GM23338 (cell line): ENCODE data around the gene AHNAK2. TPM values are rescaled to one million over a fixed set of nuclear protein-coding genes. Genes with fewer than 3 reads are reported as not detected.

Experiments
- ATAC-seq: fragments of 200-7000 bp; cut with Tn5 transposase; 3 replicates; pipeline ENCODE4 v1.9.1; 2020
- DNase-seq: peaks from one replicate; pipeline ENCODE4 v3.0.0-alpha.2; 2015; ENCODE audit warnings: low spot score
- H2AFZ ChIP-seq: fragments of 200-600 bp; sonication (generic); 2 replicates; pipeline ENCODE4 v1.8.0; 2016; ENCODE audit warnings: antibody characterized with exemption, mild to moderate bottlenecking, moderate library complexity
- H3F3A ChIP-seq: fragments of 200-600 bp; sonication (generic); replicated peaks from 2 replicates; pipeline ENCODE4 v1.8.0; 2017; ENCODE audit warnings: antibody characterized with exemption, mixed run types, low read depth
- H3K27ac ChIP-seq: fragments of 200-600 bp; sonication (generic); 2 replicates; pipeline ENCODE4 v1.6.1; 2016; ENCODE audit warnings: low read depth
- H3K27me3 ChIP-seq: fragments of 200-600 bp; sonication (generic); 2 replicates; pipeline ENCODE4 v1.8.0; 2016; ENCODE audit warnings: mild to moderate bottlenecking, mixed run types, moderate library complexity; ENCODE audit not compliant: insufficient read depth
- H3K36me3 ChIP-seq: fragments of 200-600 bp; sonication (generic); 2 replicates; pipeline ENCODE4 v1.8.0; 2016; ENCODE audit warnings: mild to moderate bottlenecking; ENCODE audit not compliant: insufficient read depth
- H3K4me1 ChIP-seq: fragments of 200-600 bp; sonication (generic); 2 replicates; pipeline ENCODE4 v1.8.0; 2016; ENCODE audit warnings: mild to moderate bottlenecking, moderate library complexity; ENCODE audit not compliant: insufficient read depth
- H3K4me2 ChIP-seq: fragments of 200-600 bp; sonication (generic); 2 replicates; pipeline ENCODE4 v1.7.1; 2017; ENCODE audit warnings: mixed run types
- H3K4me3 ChIP-seq: fragments of 200-600 bp; sonication (generic); 2 replicates; pipeline ENCODE4 v1.6.1; 2016; ENCODE audit warnings: mixed run types
- H3K79me2 ChIP-seq: fragments of 200-600 bp; sonication (generic); replicated peaks from 2 replicates; pipeline ENCODE4 v1.8.0; 2017; ENCODE audit warnings: mild to moderate bottlenecking; ENCODE audit not compliant: insufficient read depth
- H3K9me2 ChIP-seq: fragments of 200-600 bp; sonication (generic); 2 replicates; pipeline ENCODE4 v1.8.0; 2017; ENCODE audit not compliant: insufficient read depth
- H4K20me1 ChIP-seq: fragments of 200-600 bp; sonication (generic); replicated peaks from 2 replicates; pipeline ENCODE4 v1.8.0; 2017; ENCODE audit warnings: mild to moderate bottlenecking; ENCODE audit not compliant: insufficient read depth
- H3K27ac Mint-ChIP-seq: 2 replicates; pipeline ENCODE4 v1.8.0; 2020; ENCODE audit warnings: inconsistent platforms, mild to moderate bottlenecking, moderate library complexity, mixed read lengths
- H3K27me3 Mint-ChIP-seq: 3 replicates; pipeline ENCODE4 v1.8.0; 2022; ENCODE audit warnings: low read depth, mild to moderate bottlenecking, moderate library complexity, mixed read lengths, inconsistent platforms; ENCODE audit not compliant: insufficient read depth, poor library complexity
- H3K36me3 Mint-ChIP-seq: 3 replicates; pipeline ENCODE4 v1.8.0; 2021; ENCODE audit warnings: low read depth, mild to moderate bottlenecking, inconsistent platforms, moderate library complexity, mixed read lengths
- H3K4me1 Mint-ChIP-seq: 3 replicates; pipeline ENCODE4 v1.8.0; 2020; ENCODE audit warnings: mild to moderate bottlenecking, inconsistent platforms, mixed read lengths
- H3K4me3 Mint-ChIP-seq: 3 replicates; pipeline ENCODE4 v1.8.0; 2021; ENCODE audit warnings: moderate library complexity, mild to moderate bottlenecking, inconsistent platforms, mixed read lengths
- H3K9me3 Mint-ChIP-seq: 3 replicates; pipeline ENCODE4 v1.8.0; 2020; ENCODE audit warnings: moderate library complexity, mild to moderate bottlenecking, inconsistent platforms, mixed read lengths
- CREB1 ChIP-seq: fragments of 250-450 bp; sonication (Bioruptor Pico); IDR thresholded peaks from 2 replicates; pipeline ENCODE4 v1.5.0; 2020; ENCODE audit warnings: low read depth, mild to moderate bottlenecking, moderate library complexity
- ETS1 ChIP-seq: IDR thresholded peaks from 2 replicates; pipeline ENCODE4 v1.6.1; 2016; ENCODE audit warnings: antibody characterized with exemption
- EZH2 ChIP-seq: fragments of 200-600 bp; sonication (generic); IDR thresholded peaks from one replicate; pipeline ENCODE4 v1.8.0; 2017; ENCODE audit warnings: antibody characterized with exemption, mild to moderate bottlenecking, low read depth; ENCODE audit not compliant: unreplicated experiment
- JUNB ChIP-seq: IDR thresholded peaks from one replicate; pipeline ENCODE4 v1.6.1; 2016; ENCODE audit warnings: antibody characterized with exemption; ENCODE audit not compliant: unreplicated experiment
- NANOG ChIP-seq: IDR thresholded peaks from 2 replicates; pipeline ENCODE4 v1.6.1; 2016; ENCODE audit warnings: antibody characterized with exemption, borderline replicate concordance
- POLR2AphosphoS5 ChIP-seq: IDR thresholded peaks from 2 replicates; pipeline ENCODE4 v1.6.1; 2016; ENCODE audit warnings: antibody characterized with exemption, low read depth
- STAT1 ChIP-seq: IDR thresholded peaks from one replicate; pipeline ENCODE4 v1.6.1; 2016; ENCODE audit warnings: antibody characterized with exemption; ENCODE audit not compliant: unreplicated experiment
- ZNF114 ChIP-seq: fragments of 250-450 bp; sonication (Bioruptor Pico); IDR thresholded peaks from 2 replicates; pipeline ENCODE4 v1.5.0; 2020; ENCODE audit warnings: mild to moderate bottlenecking, moderate library complexity
- ZNF331 ChIP-seq: fragments of 250-450 bp; sonication (Bioruptor Pico); IDR thresholded peaks from 2 replicates; pipeline ENCODE4 v1.5.0; 2020; ENCODE audit warnings: low read depth, mild to moderate bottlenecking, moderate library complexity
- ZNF462 ChIP-seq: fragments of 250-450 bp; sonication (Bioruptor Pico); IDR thresholded peaks from 2 replicates; pipeline ENCODE4 v1.5.0; 2020; ENCODE audit warnings: mild to moderate bottlenecking, moderate library complexity
- polyA plus RNA-seq: library from polyadenylated mRNA; unstranded; fragments of >200 nt; fragmentation: Nextera tagmentation; extraction: Ambion mirVana; gene quantifications from 2 replicates; pipeline ENCODE4 v1.2.1, GENCODE V29; 2016
- total RNA-seq: library from RNA; depleted of rRNA; stranded (reverse); fragments of >200 nt; shearing (Covaris generic); gene quantifications from 2 replicates; pipeline ENCODE4 v1.2.3, GENCODE V29; 2014
- TF ChIP-seq, protein P1 (sequence below): IDR thresholded peaks from one replicate; pipeline ENCODE4 v1.6.1; 2018; ENCODE audit warnings: antibody characterized with exemption; ENCODE audit not compliant: unreplicated experiment

The AHNAK2 gene
- total and polyA plus RNA-seq, 2 experiments from 2014 or later = 1.1 to 2.6 TPM

- TF ChIP-seq, protein P1, sequence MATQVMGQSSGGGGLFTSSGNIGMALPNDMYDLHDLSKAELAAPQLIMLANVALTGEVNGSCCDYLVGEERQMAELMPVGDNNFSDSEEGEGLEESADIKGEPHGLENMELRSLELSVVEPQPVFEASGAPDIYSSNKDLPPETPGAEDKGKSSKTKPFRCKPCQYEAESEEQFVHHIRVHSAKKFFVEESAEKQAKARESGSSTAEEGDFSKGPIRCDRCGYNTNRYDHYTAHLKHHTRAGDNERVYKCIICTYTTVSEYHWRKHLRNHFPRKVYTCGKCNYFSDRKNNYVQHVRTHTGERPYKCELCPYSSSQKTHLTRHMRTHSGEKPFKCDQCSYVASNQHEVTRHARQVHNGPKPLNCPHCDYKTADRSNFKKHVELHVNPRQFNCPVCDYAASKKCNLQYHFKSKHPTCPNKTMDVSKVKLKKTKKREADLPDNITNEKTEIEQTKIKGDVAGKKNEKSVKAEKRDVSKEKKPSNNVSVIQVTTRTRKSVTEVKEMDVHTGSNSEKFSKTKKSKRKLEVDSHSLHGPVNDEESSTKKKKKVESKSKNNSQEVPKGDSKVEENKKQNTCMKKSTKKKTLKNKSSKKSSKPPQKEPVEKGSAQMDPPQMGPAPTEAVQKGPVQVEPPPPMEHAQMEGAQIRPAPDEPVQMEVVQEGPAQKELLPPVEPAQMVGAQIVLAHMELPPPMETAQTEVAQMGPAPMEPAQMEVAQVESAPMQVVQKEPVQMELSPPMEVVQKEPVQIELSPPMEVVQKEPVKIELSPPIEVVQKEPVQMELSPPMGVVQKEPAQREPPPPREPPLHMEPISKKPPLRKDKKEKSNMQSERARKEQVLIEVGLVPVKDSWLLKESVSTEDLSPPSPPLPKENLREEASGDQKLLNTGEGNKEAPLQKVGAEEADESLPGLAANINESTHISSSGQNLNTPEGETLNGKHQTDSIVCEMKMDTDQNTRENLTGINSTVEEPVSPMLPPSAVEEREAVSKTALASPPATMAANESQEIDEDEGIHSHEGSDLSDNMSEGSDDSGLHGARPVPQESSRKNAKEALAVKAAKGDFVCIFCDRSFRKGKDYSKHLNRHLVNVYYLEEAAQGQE = no peak
- TF ChIP-seq STAT1 = no peak
- no peak for TF ChIP-seq JUNB
- no peak for TF ChIP-seq ZNF331 (CRISPR knock-in tag)
- TF ChIP-seq POLR2AphosphoS5 = no peak
- TF ChIP-seq CREB1 = no peak
- TF ChIP-seq NANOG = no peak
- TF ChIP-seq EZH2 = no peak
- no peak for TF ChIP-seq ETS1
- TF ChIP-seq ZNF114 (CRISPR knock-in tag) = no peak
Observed at GRCh38 chr14:104912053-104912452, 66.1 kb downstream of the AHNAK2 start (continued).

- no peaks in the 10 kb centered on the region for H3K4me1 Mint-ChIP-seq
- Histone ChIP-seq H3K9me2 (no peaks in the 10 kb centered on the region), H3K4me3 (no peak overlapping the region), H3K4me1 (no peaks in the 10 kb centered on the region), H3K36me3 (no peaks in the 10 kb centered on the region), H3K27me3 (no peaks in the 10 kb centered on the region), H4K20me1 (no peaks in the 10 kb centered on the region), H3F3A (no peaks in the 10 kb centered on the region), H3K4me2 (no peak overlapping the region), H3K79me2 (no peaks in the 10 kb centered on the region), H3K27ac (no peak overlapping the region), H2AFZ (no peak overlapping the region)
- H3K4me3 Mint-ChIP-seq = no peak overlapping the region
- TF ChIP-seq ZNF462 (CRISPR knock-in tag) = no peak
- TF ChIP-seq, protein P1 = no peak
- ATAC-seq = no peak
- peaks cover 8% of the 10 kb centered on the region for H3K27me3 Mint-ChIP-seq
- H3K27ac Mint-ChIP-seq = no peak overlapping the region
- peaks cover 5% of the 10 kb centered on the region; the same call in 2 of the 3 replicates for H3K36me3 Mint-ChIP-seq
- DNase-seq = no peak
- H3K9me3 Mint-ChIP-seq = peaks cover 31% of the 10 kb centered on the region
Observed at GRCh38 chr14:104908303-104908702, 69.9 kb downstream of the AHNAK2 start.
